Measurements from ENCODE around the gene DNASE1L2.

The DNASE1L2 gene

GRCh38 chr16:2236337-2237101 lies at the start of gene DNASE1L2:
Gene DNASE1L2, plus strand, starts transcription at chr16:2236444. Its CDS starts 373 bp downstream, at chr16:2236817.
- Histone ChIP-seq H3K9me3 (ENCODE audit: low read depth, low read length) (no peaks in the 10 kb centered on the region), H3K36me3 (ENCODE audit: insufficient read depth, low read length) (no peaks in the 10 kb centered on the region; the same call in 1 of the 2 replicates), H3K27ac (no peak within 1 kb of the TSS), H3K9ac (ENCODE audit: insufficient read length) (no peak within 1 kb of the TSS), H3K4me3 (peak within 1 kb of the TSS; percentile 38; the same call in 1 of the 2 replicates)
- DNase-seq (ENCODE audit: low read depth, low spot score), result no peak
- TF ChIP-seq FOXP2 (optimal IDR thresholded peaks at IDR 0.05; ENCODE audit: control extremely low read depth, extremely low read length, insufficient read depth) (no peak), POLR2AphosphoS5 (IDR thresholded peaks at IDR 0.05; ENCODE audit: borderline replicate concordance, low read depth, low read length) (no peak), EZH2 (IDR thresholded peaks at IDR 0.05) (no peak)

GRCh38 chr16:2186505-2186904 lies 49.7 kb upstream of the DNASE1L2 start:
- Histone ChIP-seq H3K9ac (ENCODE audit: insufficient read length) (no peak overlapping the region), H3K9me3 (ENCODE audit: low read depth, low read length) (no peaks in the 10 kb centered on the region), H3K4me3 (no peak overlapping the region), H3K36me3 (ENCODE audit: insufficient read depth, low read length) (no peaks in the 10 kb centered on the region), H3K27ac (no peak overlapping the region)
- DNase-seq (ENCODE audit: low read depth, low spot score), result no peak
- TF ChIP-seq FOXP2 (optimal IDR thresholded peaks at IDR 0.05; ENCODE audit: control extremely low read depth, extremely low read length, insufficient read depth), result no peak
- no peak for TF ChIP-seq EZH2 (IDR thresholded peaks at IDR 0.05)
- no peak for TF ChIP-seq POLR2AphosphoS5 (IDR thresholded peaks at IDR 0.05; ENCODE audit: borderline replicate concordance, low read depth, low read length)

- Histone ChIP-seq H3K4me3 (no peak overlapping the region), H3K36me3 (ENCODE audit: insufficient read depth, low read length) (no peaks in the 10 kb centered on the region), H3K27ac (no peak overlapping the region), H3K9ac (ENCODE audit: insufficient read length) (no peak overlapping the region), H3K9me3 (ENCODE audit: low read depth, low read length) (no peaks in the 10 kb centered on the region)
- no peak for DNase-seq (ENCODE audit: low read depth, low spot score)
- no peak for TF ChIP-seq POLR2AphosphoS5 (IDR thresholded peaks at IDR 0.05; ENCODE audit: borderline replicate concordance, low read depth, low read length)
- no peak for TF ChIP-seq FOXP2 (optimal IDR thresholded peaks at IDR 0.05; ENCODE audit: control extremely low read depth, extremely low read length, insufficient read depth)
- no peak for TF ChIP-seq EZH2 (IDR thresholded peaks at IDR 0.05)
These were observed 49.0 kb upstream of the DNASE1L2 start for GRCh38 chr16:2187212-2187611.

GRCh38 chr16:2188395-2188794 lies 47.8 kb upstream of the DNASE1L2 start:
- H3K27ac ChIP-seq, result no peak overlapping the region
- no peak overlapping the region for H3K4me3 ChIP-seq
- DNase-seq (ENCODE audit: low read depth, low spot score), result no peak
- H3K9ac ChIP-seq (ENCODE audit: insufficient read length), result no peak overlapping the region
- no peaks in the 10 kb centered on the region for H3K36me3 ChIP-seq (ENCODE audit: insufficient read depth, low read length)
- H3K9me3 ChIP-seq (ENCODE audit: low read depth, low read length), result no peaks in the 10 kb centered on the region
- TF ChIP-seq FOXP2 (optimal IDR thresholded peaks at IDR 0.05; ENCODE audit: control extremely low read depth, extremely low read length, insufficient read depth), result no peak
- TF ChIP-seq POLR2AphosphoS5 (IDR thresholded peaks at IDR 0.05; ENCODE audit: borderline replicate concordance, low read depth, low read length), result no peak
- TF ChIP-seq EZH2 (IDR thresholded peaks at IDR 0.05), result no peak

GRCh38 chr16:2189252-2189893 lies 46.9 kb upstream of the DNASE1L2 start:
- no peaks in the 10 kb centered on the region for H3K9me3 ChIP-seq (ENCODE audit: low read depth, low read length)
- no peaks in the 10 kb centered on the region for H3K36me3 ChIP-seq (ENCODE audit: insufficient read depth, low read length)
- no peak overlapping the region for H3K27ac ChIP-seq
- no peak for DNase-seq (ENCODE audit: low read depth, low spot score)
- TF ChIP-seq EZH2 (IDR thresholded peaks at IDR 0.05) (no peak), POLR2AphosphoS5 (IDR thresholded peaks at IDR 0.05; ENCODE audit: borderline replicate concordance, low read depth, low read length) (no peak), FOXP2 (optimal IDR thresholded peaks at IDR 0.05; ENCODE audit: control extremely low read depth, extremely low read length, insufficient read depth) (no peak)
- no peak overlapping the region for H3K9ac ChIP-seq (ENCODE audit: insufficient read length)
- no peak overlapping the region for H3K4me3 ChIP-seq

- no peak for TF ChIP-seq FOXP2 (optimal IDR thresholded peaks at IDR 0.05; ENCODE audit: control extremely low read depth, extremely low read length, insufficient read depth)
- TF ChIP-seq EZH2 (IDR thresholded peaks at IDR 0.05), result no peak
- no peak for TF ChIP-seq POLR2AphosphoS5 (IDR thresholded peaks at IDR 0.05; ENCODE audit: borderline replicate concordance, low read depth, low read length)
- H3K9me3 ChIP-seq (ENCODE audit: low read depth, low read length), result no peaks in the 10 kb centered on the region
- no peak overlapping the region for H3K27ac ChIP-seq
- no peak overlapping the region for H3K9ac ChIP-seq (ENCODE audit: insufficient read length)
- H3K4me3 ChIP-seq, result no peak overlapping the region
- no peak for DNase-seq (ENCODE audit: low read depth, low spot score)
- H3K36me3 ChIP-seq (ENCODE audit: insufficient read depth, low read length), result no peaks in the 10 kb centered on the region
These were observed 46.1 kb upstream of the DNASE1L2 start for GRCh38 chr16:2190002-2190658.

- Histone ChIP-seq H3K36me3 (ENCODE audit: insufficient read depth, low read length) (no peaks in the 10 kb centered on the region), H3K4me3 (no peak overlapping the region), H3K9ac (ENCODE audit: insufficient read length) (no peak overlapping the region), H3K9me3 (ENCODE audit: low read depth, low read length) (no peaks in the 10 kb centered on the region), H3K27ac (no peak overlapping the region)
- TF ChIP-seq FOXP2 (optimal IDR thresholded peaks at IDR 0.05; ENCODE audit: control extremely low read depth, extremely low read length, insufficient read depth), result no peak
- no peak for TF ChIP-seq EZH2 (IDR thresholded peaks at IDR 0.05)
- no peak for TF ChIP-seq POLR2AphosphoS5 (IDR thresholded peaks at IDR 0.05; ENCODE audit: borderline replicate concordance, low read depth, low read length)
- no peak for DNase-seq (ENCODE audit: low read depth, low spot score)
These were observed 45.4 kb upstream of the DNASE1L2 start for GRCh38 chr16:2190659-2191445.

- Histone ChIP-seq H3K36me3 (ENCODE audit: insufficient read depth, low read length) (no peaks in the 10 kb centered on the region), H3K9ac (ENCODE audit: insufficient read length) (no peak overlapping the region), H3K27ac (no peak overlapping the region), H3K4me3 (no peak overlapping the region), H3K9me3 (ENCODE audit: low read depth, low read length) (no peaks in the 10 kb centered on the region)
- no peak for DNase-seq (ENCODE audit: low read depth, low spot score)
- TF ChIP-seq POLR2AphosphoS5 (IDR thresholded peaks at IDR 0.05; ENCODE audit: borderline replicate concordance, low read depth, low read length) (no peak), EZH2 (IDR thresholded peaks at IDR 0.05) (no peak), FOXP2 (optimal IDR thresholded peaks at IDR 0.05; ENCODE audit: control extremely low read depth, extremely low read length, insufficient read depth) (no peak)
These were observed 44.9 kb upstream of the DNASE1L2 start for GRCh38 chr16:2191446-2191706.

Data from SK-N-MC (cell line).